ENCODE data around the gene TRPC4.
"Not testable (repeated sequence)": the region's sequence is repeated elsewhere in the genome, so short reads cannot be mapped to it uniquely, and the experiment has no call there.

TRPC4 gene

DNA sequence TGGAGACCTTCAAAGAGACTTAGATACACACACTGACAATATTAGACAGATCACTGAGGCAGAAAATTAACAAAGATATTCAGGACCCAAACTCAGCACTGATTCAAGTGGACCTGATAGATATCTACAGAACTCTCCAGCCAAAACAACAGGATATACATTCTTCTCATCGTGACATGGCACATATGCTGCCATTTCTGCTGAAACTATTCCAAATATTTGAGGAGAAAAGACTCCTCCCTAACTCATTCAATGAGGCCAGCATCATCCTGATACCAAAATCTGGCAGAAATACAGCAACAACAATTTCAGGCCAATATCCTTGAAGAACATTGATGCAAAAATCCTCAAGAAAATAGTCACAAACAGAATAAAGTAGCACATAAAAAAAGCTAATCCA, 53.3 kb downstream of the TRPC4 start:
- DNase-seq, result no peak

DNA sequence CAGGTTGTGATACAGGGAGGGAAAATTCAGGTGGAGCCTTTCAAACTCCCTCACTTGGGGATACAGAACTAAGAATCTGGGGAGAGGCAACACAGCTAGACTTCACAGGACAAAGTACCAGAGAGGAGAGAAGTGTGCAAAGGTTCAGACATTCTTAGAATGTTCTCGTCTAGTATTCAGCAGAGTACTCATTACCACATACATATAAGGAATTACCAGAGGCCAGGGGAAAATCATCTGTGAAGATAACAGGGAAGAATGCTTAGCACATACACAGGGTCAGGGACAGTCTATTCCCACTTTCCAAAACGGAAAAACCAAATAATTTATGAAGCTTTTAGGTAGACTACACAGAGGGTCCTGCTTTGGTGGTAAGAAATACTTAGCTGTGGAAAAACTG, 58.1 kb downstream of the TRPC4 start:
- no peak for DNase-seq

DNA sequence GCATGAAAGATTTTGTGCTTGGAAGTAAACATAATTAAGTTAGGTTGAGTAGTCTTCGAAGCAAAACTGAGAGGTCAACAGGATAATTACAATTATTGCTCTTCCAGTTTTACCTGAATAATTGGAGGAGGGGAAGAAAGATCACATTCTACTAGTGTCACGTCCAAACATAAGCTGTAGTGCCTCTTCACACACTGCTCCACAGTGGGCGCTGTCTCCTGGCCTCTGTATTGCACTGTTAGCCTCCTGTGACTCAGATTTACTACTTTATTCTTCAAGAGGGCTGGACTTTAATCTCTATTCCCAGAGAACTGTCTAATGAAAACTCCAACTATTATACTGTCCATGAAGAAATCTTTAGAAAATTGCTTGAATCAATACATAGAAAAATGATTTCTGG, 62.9 kb downstream of the TRPC4 start:
- no peak for DNase-seq

DNA sequence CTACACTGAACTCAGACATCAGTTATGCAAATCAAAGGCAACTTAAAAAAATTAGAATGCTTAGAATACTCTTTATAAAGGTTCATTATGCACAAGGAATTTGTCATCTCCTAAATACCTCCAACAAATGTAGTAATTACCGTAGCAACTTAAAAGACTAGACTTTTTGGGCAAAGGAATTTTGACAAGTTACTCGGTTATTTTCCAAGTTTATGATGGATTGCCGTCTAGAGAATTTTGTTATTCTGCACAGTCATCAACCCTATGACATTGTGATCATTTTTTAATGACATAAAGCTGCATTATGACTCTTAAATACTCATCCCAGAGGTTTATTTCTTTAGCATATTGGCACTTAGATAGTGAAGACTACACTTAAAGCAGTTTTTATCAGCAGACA, 71.9 kb downstream of the TRPC4 start:
- no peak for DNase-seq

DNA sequence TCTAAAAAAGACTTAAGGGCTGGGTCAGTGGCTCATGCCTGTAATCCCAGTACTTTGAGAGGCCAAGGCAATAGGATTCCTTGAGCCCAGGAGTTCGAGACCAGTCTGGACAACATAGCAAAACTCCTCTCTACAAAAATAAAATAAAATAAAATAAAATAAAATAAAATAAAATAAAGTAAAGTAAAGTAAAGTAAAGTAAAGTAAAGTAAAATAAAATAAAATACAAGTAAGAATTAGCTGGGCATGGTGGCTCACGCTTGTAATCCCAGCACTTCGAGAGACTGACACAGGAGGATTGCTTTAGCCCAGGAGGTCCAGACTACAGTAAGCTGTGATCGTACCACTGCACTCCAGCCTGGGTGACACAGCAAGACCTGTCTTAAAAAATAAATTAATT, 72.8 kb downstream of the TRPC4 start:
- DNase-seq, result not testable (repeated sequence)

DNA sequence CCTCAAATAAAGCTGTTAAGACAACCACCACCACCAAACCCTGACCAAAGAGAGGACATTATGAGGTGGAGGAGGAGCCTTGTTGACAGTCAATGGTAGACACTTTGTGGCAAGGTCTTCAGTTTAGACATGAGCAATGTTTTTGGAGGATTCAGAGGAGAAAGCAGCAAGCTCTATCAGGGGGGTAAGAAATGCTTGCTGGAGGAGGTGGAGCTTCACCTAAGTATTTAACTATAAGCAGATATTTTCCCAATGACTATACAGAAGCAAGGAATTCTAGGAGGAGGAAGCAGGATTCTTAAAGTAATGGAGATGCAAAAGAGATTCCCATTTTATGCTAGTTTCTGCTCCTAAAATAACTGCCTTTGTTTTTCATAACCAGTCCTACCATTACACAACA, 74.2 kb downstream of the TRPC4 start:
- no peak for DNase-seq

DNA sequence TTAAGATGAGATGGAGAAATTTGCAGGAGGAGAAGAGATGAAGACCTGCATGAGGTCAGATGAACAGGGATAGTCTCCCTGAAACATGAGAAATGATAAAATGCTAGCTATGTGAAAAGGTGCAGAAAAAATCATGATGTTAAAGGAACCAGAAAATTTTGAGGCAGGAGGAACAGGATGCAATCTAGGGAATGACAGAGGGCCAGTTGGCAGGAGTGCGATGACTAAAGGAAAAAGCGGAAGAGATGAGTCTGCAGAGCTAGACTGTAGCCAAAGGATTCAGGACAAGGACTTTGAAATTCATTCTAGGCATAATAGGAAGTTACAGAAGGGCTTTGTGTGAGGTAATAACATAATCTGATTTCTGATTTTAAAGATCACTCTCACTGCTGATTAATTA, 77.9 kb downstream of the TRPC4 start:
- no peak for DNase-seq

DNA sequence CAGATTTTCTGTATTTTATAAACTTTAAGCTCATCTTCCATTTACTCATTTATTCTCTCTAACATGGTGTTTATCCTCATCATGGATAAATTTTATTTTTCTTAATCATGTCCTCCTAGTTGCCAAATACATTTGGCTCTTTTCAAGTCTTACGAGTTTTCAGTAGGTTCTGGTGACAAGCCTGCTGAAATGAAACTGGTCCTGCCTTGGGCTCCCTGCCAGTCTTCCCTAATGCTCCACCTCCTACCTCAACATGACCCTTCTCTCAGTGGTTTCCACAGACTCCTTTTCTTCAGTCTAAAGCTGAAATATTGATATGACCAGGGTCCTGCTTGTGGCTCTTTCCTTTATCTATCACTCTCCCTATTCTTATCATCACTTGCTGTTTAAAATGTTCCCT, 81.2 kb downstream of the TRPC4 start:
- no peak for DNase-seq

DNA sequence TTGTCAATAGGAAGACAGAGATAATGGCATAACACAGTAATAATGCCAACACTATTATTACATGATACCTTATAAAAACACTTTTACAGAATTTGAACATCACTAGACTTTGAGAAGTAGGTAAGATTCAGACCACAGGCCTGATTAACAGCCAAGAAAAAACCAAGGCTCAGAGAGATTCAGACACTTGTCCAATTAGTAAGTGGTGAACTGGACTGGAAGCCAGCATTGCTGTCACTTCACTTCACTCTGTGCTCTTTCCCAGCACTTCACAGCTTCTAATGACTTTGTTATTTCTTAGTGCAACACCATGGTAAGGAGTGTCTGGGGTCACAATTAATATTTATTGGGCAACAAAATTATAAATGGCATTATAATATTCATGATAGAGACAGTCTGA, 91.9 kb downstream of the TRPC4 start:
- DNase-seq, result no peak

DNA sequence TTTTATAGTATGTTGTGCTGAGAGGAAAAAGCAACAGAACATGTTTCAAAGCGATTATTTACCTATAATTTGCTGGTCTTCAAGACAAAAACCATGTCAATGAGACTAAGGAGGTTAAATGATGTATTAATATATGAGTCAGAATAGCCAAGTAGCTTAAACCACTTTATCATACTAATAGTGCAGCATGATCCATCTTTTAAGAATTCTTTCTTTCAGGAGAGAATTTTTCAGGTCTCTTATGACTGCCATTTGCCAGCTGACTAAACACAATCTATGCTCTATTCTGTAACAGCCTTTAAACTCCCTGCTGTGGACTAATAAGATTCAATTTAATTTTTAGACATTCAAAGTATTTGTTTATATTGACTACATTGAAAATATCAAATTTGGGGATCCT, 93.7 kb downstream of the TRPC4 start:
- no peak for DNase-seq

DNA sequence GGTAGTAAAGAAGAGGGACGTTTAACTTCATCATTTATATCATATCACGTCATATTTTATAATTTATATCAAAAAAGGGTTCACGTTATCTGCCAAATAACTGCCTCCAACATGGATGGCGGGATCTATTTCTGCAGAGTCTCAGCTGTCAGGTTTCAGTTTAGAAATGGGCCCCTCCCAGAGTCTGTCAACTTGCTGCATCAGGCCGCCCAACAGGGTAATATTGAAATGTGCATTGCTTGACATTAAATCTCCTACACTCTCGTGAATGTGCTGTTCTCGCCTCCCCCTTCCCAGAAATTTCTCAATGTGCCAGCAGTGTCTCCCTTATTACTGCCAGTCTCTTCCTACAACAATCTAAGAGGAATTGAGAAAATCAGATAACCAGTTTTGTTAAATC, 96.9 kb downstream of the TRPC4 start:
- DNase-seq, result no peak

DNA sequence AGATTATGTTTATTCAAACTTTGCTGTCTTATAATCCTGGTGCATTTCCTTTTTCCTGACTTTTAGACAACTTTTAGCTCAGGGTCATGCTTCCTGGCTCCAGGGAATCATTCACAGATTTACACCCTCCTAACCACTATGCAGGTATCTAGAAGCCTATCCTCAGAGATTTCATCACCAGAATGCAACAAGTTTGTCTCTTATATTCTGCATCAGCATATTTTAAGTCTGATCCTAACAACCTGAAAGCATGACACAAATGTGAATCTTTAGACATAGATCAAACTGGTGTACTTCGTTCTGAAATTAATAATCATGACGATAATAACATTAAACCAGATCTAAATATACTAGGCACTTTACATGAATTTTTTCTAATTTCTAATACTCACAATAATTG, 100.0 kb downstream of the TRPC4 start:
- no peak for DNase-seq

DNA sequence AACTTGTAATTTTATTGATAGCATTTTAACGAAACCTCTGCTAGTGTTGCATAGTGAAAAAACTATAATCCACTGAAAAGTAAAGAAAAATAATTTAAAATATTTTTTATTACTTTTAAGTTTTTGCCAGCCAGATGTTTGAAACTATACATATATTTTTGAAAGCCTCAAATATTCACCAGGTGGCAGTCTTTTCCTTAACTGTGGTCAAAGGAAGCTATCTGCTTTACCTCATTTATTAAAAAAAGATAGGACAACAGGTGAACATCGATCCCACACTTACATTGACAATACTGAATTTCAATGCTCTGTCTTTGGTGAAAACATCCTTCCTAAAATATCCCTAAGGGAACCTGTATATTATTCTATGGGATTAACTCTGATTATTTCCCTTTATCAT, 100.5 kb downstream of the TRPC4 start:
- peak; percentile 14 for DNase-seq

DNA sequence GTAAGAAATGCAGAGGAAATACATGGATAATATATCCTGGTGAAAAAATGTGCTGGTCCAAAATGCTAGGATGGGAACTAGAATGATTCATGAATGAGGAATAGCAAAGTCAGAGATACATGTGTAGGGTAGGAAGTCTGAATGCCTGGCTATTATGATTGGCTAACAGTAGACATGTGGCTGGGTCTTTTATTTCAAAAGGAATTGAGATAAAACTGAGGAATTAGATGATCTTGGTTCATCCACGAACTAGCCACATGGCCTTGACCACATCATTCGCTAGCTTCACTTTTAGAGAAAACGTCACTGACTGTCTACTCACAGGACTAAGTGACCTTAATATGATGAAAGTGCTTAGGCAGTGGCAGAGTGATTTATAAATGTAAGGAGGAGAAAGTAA, 103.1 kb downstream of the TRPC4 start:
- no peak for DNase-seq

DNA sequence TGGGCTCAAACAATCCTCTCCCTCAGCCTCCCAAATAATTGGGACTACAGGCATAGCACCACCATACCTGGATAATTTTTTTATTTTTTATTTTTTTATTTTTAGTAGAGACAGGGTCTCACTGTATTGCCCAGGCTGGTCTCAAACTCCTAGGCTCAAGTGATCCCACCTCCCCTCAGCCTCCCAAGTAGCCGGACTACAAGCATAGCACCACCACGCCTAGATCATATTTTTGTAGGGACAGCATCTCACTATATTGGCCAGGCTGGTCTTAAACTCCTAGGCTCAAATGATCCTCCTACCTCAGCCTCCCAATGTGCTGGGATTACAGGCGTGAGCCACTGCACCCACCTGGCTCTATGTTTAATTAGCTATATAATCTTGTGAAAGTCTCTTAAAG, 114.2 kb downstream of the TRPC4 start:
- DNase-seq, result no peak

DNA sequence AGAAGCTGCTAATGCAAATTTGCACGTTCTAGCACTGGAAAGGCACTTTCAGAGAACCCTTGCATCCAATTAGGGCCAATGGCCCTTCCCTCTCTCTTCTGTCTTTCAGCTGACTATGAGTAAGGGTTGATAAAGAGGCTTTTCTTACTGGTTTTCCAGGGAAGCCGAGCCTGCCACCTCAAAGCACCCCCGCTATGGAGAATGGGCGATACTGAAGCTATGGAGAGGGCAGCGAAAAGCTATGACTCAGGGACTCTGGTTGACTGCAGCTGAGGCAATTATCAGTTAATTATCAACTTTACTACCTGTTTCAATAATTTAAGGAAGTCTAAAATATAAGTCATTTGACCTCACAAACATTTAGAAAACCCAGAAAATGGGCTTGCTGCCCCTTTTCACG, 115.8 kb downstream of the TRPC4 start:
- DNase-seq, result no peak

DNA sequence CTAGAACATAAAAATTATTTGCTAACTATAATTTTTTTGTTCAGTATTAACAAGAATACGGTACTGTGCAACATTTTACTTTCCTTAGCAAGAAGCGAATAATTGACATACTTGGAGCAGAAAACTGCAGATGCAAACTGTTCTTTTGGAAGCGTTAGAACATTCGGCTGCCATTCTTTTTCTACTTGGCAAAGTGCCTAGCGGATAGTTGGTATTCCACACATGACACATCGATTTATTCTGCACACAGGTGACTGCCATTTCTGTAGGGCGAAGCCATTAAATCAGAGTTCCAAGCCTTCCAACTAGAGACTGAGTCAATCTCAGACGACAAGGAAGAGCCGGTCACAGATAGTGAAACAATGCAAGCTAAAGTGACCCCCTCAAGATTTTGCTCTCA, 117.4 kb downstream of the TRPC4 start:
- no peak for DNase-seq

DNA sequence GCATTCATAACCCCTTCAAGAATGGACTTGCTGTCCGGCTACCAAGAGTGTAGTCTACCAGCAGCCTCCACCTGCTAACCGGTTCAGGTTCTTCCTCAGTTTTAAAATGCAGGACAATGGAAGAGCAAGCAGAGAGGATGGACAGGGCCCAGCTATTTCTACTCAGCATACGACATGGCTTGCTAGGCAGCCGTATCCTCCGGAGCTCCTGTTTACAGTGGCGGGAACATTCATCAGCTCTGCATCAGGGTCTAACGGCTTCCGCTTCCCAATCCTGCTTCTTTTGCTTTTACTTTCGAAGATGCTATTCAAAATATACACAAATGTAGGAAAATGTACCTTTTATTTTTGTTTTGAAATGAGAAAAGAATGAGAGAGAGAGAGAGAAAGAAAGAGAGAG, 118.5 kb downstream of the TRPC4 start:
- no peak for DNase-seq

DNA sequence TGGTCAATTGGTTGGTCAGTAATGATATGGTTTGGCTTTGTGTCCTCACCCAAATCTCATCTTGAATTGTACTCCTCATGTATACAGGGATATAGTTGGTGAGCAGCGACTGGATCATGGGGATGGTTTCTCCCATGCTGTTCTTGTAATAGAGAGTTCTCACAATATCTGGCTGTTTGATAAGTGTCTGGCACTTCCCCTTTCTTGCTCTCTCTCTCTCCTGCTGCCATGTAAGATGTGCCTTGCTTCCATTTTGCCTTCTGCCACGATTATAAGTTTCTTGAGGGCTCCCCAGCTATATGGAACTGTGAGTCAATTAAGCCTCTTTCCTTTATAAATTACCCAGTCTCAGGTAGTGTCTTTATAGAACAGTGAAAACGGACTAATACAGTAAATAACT, 120.7 kb downstream of the TRPC4 start:
- DNase-seq, result no peak

DNA sequence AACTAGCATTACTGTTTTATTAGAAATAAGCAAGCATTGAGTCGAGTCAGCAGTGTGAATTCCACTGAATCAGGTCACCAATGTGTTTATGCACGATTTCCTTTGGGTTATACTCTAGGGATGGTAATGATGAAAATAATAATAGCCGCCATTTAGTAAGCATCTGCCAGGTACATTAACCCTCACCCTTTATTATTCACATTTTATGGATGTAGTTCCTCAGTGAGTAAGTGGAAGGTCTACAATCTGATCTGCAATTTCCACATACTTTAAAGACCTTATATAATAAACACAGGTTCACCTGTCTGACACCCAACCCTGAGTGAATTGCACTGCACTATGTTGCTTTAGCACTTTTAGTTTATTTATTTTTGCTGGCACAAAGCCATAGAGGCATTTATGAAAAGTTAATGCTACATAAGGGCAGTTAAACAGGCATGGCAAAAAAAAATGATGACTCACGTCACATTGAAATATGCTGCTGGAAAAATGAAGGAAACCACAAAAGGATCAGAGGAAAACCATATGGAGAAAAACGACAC, 122.4 kb downstream of the TRPC4 start:
- no peak for DNase-seq

DNA sequence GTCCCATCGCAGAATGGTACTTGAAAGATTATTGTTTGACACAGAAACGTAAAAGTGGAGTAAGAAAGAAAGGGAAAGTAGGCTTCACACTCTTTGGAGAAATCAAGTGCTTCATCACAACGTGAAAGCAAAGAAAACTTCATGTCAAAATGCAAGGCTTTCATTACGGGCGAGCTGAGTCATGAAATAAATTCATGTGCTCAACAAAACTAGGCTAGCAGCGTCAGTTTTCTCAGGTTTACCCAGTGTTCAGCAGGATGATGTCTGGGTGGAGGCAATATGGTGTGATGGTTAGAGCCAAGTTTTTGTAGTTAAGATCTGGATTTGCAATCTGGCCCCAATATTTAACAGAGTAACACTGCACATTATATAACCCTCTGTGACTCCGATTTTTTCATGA, 128.0 kb downstream of the TRPC4 start:
- DNase-seq, result no peak

DNA sequence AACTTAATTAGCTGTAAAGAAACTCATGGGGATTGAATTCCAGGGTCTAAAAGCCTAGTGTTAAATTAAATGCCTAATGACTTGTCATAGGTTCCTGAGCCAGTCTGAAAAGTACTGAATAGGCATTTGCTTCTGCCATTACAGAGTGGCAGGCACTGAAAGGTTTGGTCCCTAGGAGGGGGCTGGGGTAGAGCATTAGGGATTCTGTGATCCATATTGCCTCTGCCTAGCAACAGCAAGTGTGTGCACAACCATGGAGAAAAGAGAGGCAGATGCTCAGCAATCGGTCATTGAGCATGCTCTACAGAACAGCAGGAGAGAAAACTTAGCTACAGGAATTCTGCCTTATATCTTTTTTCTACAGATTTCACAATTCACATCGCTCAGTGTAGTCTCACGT, 133.5 kb downstream of the TRPC4 start:
- DNase-seq, result no peak

DNA sequence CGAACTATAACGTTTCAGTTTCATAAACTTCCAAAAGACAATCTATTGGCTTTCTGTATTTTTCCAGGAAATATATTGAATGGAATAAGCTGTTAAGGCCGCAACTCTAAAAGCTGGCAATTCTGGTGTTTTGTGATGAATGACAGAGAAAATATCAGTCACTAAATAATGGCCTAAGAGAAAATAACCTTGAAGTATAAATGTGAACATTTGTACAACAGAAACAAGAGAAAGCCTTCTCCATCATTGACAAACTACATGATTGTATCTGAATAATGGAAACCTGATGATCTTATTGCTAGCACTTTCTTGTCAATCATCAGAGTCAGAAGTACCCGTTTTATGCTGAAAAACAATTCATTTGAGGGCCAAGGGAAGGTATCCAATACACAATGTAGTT, 134.3 kb downstream of the TRPC4 start:
- DNase-seq, result no peak

DNA sequence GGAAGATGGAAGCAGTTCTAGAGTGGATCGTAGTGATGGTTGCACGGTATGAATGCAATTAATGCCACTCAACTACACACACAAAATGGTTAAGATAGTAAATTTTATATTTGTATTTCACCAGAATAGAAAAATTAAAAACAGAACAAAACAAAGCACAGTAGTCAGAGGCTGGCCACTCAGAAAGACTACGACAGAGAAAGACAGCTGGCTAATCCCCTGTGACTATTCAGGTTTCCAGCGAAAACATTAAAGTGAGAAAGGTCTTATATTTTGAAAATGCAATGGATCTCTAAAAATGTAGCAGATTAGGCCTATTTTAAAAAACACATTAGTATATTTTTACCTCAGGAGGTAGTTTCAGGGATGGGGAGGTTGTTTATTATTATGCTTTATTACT, 139.7 kb downstream of the TRPC4 start:
- no peak for DNase-seq

DNA sequence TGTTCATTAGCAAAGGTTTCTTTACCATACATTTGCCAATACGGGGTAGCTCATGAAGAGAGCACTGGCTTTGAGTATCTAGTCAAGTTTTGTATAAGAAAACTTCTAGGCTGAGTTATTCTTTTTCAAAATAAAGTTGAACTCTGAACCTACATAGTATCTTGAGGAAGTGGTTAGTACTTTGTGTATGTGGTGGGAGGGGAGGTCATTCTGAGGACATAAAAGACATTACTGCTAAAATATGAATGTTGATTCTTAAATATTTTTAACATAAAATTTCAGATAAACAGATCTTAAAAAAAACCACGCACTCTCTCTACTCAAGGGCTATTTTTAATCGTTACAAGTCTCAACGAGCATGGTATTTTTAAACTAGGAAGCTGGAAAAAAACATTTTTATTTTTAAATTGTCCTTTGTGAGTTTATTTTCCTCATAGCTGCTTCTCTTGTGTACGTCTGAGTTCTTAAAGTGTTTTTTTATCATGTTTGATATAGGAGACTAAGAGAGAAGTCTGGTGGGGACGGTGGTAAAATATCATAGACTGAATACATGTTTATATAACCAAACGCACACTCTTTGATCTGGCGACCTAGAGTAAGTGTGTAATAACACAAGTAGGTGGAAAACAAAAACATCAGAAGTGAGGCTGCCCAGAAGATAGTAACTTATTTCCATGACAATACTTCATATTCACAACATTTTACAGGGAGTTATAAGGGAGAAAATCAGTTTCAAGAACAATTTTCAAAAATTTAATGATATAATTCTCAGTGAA, 153.0 kb downstream of the TRPC4 start:
- DNase-seq, result no peak

Measured in hematopoietic multipotent progenitor cell treated with erythropoietin and hydrocortisone succinate and interleukin-3 and kit ligand, for 4 days (in vitro differentiated cells).